ENCODE measurements around the gene BEND5. TPM values are rescaled to one million over a fixed set of nuclear protein-coding genes. Genes with fewer than 3 reads are reported as not detected.

BEND5 gene
- polyA plus RNA-seq, 1 experiment, result not detected

DNA sequence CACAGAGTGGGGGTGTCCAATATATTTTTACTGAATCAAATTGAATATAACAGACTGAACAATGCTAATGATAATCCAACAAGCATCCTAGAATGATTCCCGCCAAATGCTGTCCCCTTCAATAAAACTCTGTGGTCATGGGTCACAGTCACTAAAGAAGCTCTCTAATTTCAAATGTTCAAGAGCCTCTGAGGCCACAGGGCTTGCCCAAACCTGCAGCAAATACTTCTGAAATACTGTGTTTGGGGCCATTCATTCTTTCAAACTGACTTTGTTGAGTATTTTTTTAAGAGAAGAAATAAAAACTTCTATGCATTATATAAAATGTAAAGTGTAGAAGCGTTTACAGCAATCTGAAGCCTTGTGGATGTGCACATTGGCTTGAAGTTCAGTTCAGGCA lies 7.6 kb upstream of the BEND5 start:
- Histone ChIP-seq H3K27me3 (ENCODE audit: control insufficient read depth, insufficient read depth, low read length) (no peaks in the 10 kb centered on the region), H3K36me3 (ENCODE audit: control insufficient read depth, insufficient read depth, low read length) (no peaks in the 10 kb centered on the region), H3K4me3 (ENCODE audit: low read depth, low read length) (no peak overlapping the region)
- POLR2A ChIA-PET, result no interaction called here
- TF ChIP-seq, protein P1, sequence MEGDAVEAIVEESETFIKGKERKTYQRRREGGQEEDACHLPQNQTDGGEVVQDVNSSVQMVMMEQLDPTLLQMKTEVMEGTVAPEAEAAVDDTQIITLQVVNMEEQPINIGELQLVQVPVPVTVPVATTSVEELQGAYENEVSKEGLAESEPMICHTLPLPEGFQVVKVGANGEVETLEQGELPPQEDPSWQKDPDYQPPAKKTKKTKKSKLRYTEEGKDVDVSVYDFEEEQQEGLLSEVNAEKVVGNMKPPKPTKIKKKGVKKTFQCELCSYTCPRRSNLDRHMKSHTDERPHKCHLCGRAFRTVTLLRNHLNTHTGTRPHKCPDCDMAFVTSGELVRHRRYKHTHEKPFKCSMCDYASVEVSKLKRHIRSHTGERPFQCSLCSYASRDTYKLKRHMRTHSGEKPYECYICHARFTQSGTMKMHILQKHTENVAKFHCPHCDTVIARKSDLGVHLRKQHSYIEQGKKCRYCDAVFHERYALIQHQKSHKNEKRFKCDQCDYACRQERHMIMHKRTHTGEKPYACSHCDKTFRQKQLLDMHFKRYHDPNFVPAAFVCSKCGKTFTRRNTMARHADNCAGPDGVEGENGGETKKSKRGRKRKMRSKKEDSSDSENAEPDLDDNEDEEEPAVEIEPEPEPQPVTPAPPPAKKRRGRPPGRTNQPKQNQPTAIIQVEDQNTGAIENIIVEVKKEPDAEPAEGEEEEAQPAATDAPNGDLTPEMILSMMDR (IDR thresholded peaks at IDR 0.05; ENCODE audit: insufficient read depth, low read depth, low read length), result no peak
- CTCF ChIA-PET, result interaction anchor here (0.6 kb wide), 1 partner anchor 120 kb away, joined by 3 read pairs; no protein-coding TSS in a partner anchor
- DNase-seq (ENCODE audit: low read depth), result no peak

DNA sequence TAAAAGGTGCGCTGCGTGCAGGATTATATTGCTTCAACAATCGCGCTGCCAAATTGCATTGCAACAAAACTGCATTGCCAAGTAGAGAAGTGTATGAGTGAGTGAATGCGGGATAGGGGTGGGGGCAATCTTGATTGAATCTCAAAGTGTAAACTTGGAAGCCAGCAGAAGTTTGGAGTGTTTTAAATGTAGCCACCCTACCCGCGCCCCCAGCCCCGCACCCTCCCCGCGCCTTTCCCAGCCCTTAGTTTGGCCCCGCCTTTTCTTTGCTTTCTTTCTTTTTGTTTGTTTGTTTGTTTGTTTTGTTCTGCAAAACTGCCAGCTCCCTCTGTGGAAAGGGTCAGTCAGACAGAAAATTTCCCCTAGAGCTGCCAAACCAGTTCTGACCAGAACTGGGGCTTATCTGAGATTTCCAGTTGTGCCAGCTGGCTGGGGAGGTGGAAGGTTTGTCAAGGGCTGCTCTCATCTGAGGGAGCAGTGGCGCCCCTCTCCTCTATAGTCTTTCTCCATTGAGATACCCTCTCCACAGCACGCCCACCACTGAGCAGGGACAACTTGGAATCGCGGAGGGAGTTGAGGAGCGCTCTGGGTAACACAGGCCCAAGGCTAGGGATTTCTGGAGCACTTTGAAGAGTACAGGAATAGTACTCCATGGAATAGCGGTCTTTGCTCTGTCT lies 666 bp upstream of the BEND5 start:
- Histone ChIP-seq H3K4me3 (ENCODE audit: low read depth, low read length) (no peak overlapping the region; the same call in 1 of the 2 replicates), H3K36me3 (ENCODE audit: control insufficient read depth, insufficient read depth, low read length) (no peaks in the 10 kb centered on the region), H3K27me3 (ENCODE audit: control insufficient read depth, insufficient read depth, low read length) (peaks cover 4% of the 10 kb centered on the region; the same call in 1 of the 2 replicates)
- DNase-seq (ENCODE audit: low read depth), result no peak
- ChIA-PET CTCF (no interaction called here), POLR2A (no interaction called here)
- TF ChIP-seq, protein P1 (IDR thresholded peaks at IDR 0.05; ENCODE audit: insufficient read depth, low read depth, low read length), result no peak

DNA sequence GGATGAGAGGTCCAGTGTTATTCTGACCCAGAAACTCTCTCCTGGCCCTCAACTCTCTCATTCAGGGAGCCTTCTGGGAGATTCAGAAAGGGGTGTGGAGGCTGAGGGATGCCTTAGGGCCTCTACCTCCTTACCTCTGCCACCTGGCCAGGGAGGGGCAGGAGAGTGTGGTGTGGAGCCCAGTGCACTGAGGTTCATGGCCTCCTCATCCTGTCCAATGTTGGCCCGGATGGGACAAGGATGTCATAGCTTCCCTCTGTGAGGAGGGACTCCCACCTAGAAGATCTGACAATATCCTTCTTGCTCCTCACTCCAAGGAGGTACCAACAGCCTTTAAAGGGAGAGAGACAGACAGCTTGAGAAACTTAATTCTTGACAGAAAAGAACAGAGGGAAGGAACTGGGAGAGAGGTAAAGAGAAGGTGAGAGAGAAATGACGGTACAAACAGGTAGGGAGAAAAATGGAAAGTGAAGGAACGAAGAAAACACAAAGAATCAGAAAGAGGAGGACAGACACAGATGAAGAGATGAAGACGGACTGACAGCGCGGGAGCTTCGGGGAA lies 779 bp downstream of the BEND5 start:
- no peak for DNase-seq (ENCODE audit: low read depth)
- peaks cover 4% of the 10 kb centered on the region; the same call in 1 of the 2 replicates for H3K27me3 ChIP-seq (ENCODE audit: control insufficient read depth, insufficient read depth, low read length)
- ChIA-PET CTCF (interaction anchor here (1.0 kb wide), 1 partner anchor 17 kb away, joined by 3 read pairs; no protein-coding TSS in a partner anchor), POLR2A (interaction anchor here (0.7 kb wide), 1 partner anchor 1511 kb away, joined by 3 read pairs; no protein-coding TSS in a partner anchor)
- TF ChIP-seq, protein P1 (IDR thresholded peaks at IDR 0.05; ENCODE audit: insufficient read depth, low read depth, low read length), result no peak
- no peak overlapping the region for H3K4me3 ChIP-seq (ENCODE audit: low read depth, low read length)
- no peaks in the 10 kb centered on the region for H3K36me3 ChIP-seq (ENCODE audit: control insufficient read depth, insufficient read depth, low read length)

DNA sequence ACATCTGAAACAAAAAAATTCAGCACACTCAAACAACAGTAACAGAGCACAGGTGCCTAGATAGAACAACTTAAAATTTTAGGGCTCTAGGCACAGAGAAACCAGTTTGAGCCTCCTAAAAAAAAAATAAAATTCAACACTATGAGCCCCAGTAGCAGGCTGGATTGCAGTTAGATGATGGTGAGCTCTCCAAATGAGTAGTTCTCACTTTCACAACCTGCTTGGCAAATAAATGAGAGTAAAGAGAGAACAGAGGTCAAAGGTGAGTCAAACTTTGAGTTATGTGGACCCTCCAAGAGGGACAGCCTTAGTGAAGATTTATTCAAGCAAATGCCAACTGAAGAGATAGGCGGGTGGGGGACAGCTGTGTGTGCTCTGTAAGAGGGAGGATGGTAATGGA lies 3.6 kb downstream of the BEND5 start:
- peaks cover 4% of the 10 kb centered on the region; the same call in 1 of the 2 replicates for H3K27me3 ChIP-seq (ENCODE audit: control insufficient read depth, insufficient read depth, low read length)
- H3K36me3 ChIP-seq (ENCODE audit: control insufficient read depth, insufficient read depth, low read length), result no peaks in the 10 kb centered on the region
- ChIA-PET POLR2A (no interaction called here), CTCF (interaction anchor here (1.2 to 1.6 kb wide), 2 partner anchors 47 to 92 kb away, joined by 3 to 5 read pairs; no protein-coding TSS in a partner anchor)
- TF ChIP-seq, protein P1 (IDR thresholded peaks at IDR 0.05; ENCODE audit: insufficient read depth, low read depth, low read length), result no peak
- H3K4me3 ChIP-seq (ENCODE audit: low read depth, low read length), result no peak overlapping the region
- DNase-seq (ENCODE audit: low read depth), result no peak

DNA sequence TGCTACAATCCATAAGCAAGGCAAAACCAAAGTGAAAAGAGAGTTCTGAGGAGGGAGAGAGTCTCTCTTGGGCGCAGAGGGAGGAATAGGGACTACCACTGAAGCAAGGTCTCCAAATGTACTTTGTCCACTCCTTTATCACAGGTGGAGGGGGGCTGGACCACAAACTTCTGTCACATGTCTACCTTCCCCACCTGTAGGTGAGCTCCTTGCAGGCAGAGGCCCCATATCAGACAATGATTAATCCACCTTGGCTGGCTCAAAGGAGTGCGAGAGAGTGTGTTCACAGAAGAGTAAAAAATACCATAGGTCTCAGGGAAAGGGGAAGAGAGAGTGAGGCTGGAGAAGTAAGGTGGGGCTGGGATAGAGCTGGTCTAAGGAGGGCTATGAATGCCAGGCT lies 4.5 kb downstream of the BEND5 start:
- Histone ChIP-seq H3K27me3 (ENCODE audit: control insufficient read depth, insufficient read depth, low read length) (peaks cover 2% of the 10 kb centered on the region; the same call in 1 of the 2 replicates), H3K36me3 (ENCODE audit: control insufficient read depth, insufficient read depth, low read length) (no peaks in the 10 kb centered on the region), H3K4me3 (ENCODE audit: low read depth, low read length) (no peak overlapping the region)
- no peak for DNase-seq (ENCODE audit: low read depth)
- TF ChIP-seq, protein P1 (IDR thresholded peaks at IDR 0.05; ENCODE audit: insufficient read depth, low read depth, low read length), result no peak
- POLR2A ChIA-PET, result no interaction called here
- CTCF ChIA-PET, result interaction anchor here (1.2 kb wide), 1 partner anchor 91 kb away, joined by 3 read pairs; no protein-coding TSS in a partner anchor
